HCT116 (cell line): ENCODE data around the gene HAX1. TPM values are rescaled to one million over a fixed set of nuclear protein-coding genes. Genes with fewer than 3 reads are reported as not detected.

Source experiments
- ATAC-seq: fragments of 200-7000 bp; cut with Tn5 transposase; 2 replicates; pipeline ENCODE4 v1.9.1; 2020; ENCODE audit warnings: mild to moderate bottlenecking, moderate library complexity
- BruUV-seq: library from RNA; stranded (reverse); fragments of 400-500 nt; replicated peaks from 2 replicates; lab custom pipeline; 2021; lab: Mats Ljungman, UMichigan
- CTCF ChIA-PET: fragments of 300-600 bp; sonication (Branson Sonifier 250); formaldehyde crosslinking; loops from one replicate; lab custom pipeline; 2021; ENCODE audit warnings: antibody characterized with exemption; lab: Charles Lee
- POLR2A ChIA-PET: fragments of 300-600, 350-600 bp; sonication (Branson Sonifier 250); formaldehyde crosslinking; loops from one replicate; lab custom pipeline; 2021; ENCODE audit warnings: antibody characterized with exemption; lab: Charles Lee
- RAD21 ChIA-PET, 2 experiments: fragments of 300-600 bp; sonication (Branson Sonifier 250); formaldehyde crosslinking; loops; one replicate each; lab custom pipeline; 2023; ENCODE audit warnings: low total read pairs in 2 of 2; ENCODE audit not compliant: uncharacterized antibody in 2 of 2, unreplicated experiment in 2 of 2, low non-redundant PET in 1 of 2; lab: Charles Lee
- DNase-seq: peaks from one replicate; pipeline ENCODE4 v3.0.0-alpha.2; 2010; ENCODE audit warnings: low read depth, low spot score
- H2AFZ ChIP-seq: fragments of 200-600 bp; shearing (Covaris generic), sonication (generic); 2 replicates; pipeline ENCODE4 v1.6.1; 2017; ENCODE audit warnings: low read depth, mixed run types, mixed read lengths, antibody characterized with exemption, low read length; ENCODE audit not compliant: poor library complexity, severe bottlenecking
- H3K27ac ChIP-seq: 2 replicates; pipeline ENCODE4 v1.5.1; 2012; ENCODE audit warnings: low read depth, low read length
- H3K27me3 ChIP-seq: fragments of 200-600 bp; sonication (generic); 2 replicates; pipeline ENCODE4 v1.6.1; 2016; ENCODE audit warnings: mixed run types, low read length, mixed read lengths; ENCODE audit not compliant: insufficient read depth
- H3K36me3 ChIP-seq, 2 experiments: fragments of 200-500 bp in 1 of 2; fragments of 200-600 bp in 1 of 2; sonication (Bioruptor generic) in 1 of 2; sonication (generic) in 1 of 2; 2 replicates each; pipeline versions ENCODE4 v1.5.1 to v1.6.1; 2014 to 2016; ENCODE audit warnings: low read length in 2 of 2, inconsistent platforms in 1 of 2, mixed read lengths in 1 of 2, mixed run types in 1 of 2; ENCODE audit not compliant: insufficient read depth in 2 of 2, control insufficient read depth in 1 of 2
- H3K4me1 ChIP-seq, 2 experiments: fragments of 200-600 bp in 1 of 2; sonication (generic) in 1 of 2; 2 replicates each; pipeline versions ENCODE4 v1.5.1 to v1.6.1; 2012 to 2017; ENCODE audit warnings: low read length in 2 of 2, inconsistent platforms in 1 of 2, mild to moderate bottlenecking in 1 of 2, mixed read lengths in 1 of 2, mixed run types in 1 of 2, moderate library complexity in 1 of 2; ENCODE audit not compliant: insufficient read depth in 2 of 2, control insufficient read depth in 1 of 2
- H3K4me2 ChIP-seq: fragments of 200-600 bp; sonication (generic); 2 replicates; pipeline ENCODE4 v1.6.1; 2017; ENCODE audit warnings: mixed run types, low read length, mixed read lengths
- H3K4me3 ChIP-seq, 2 experiments: fragments of 200-600 bp in 1 of 2; sonication (generic) in 1 of 2; replicated peaks in 1 of 2; 2 replicates each; pipeline ENCODE4 v1.5.1; 2011 to 2016; ENCODE audit warnings: low read length in 2 of 2, control low read depth in 1 of 2, low read depth in 1 of 2, mild to moderate bottlenecking in 1 of 2, mixed read lengths in 1 of 2, mixed run types in 1 of 2
- H3K79me2 ChIP-seq: fragments of 200-600 bp; sonication (generic); 2 replicates; pipeline ENCODE4 v1.6.1; 2017; ENCODE audit warnings: mild to moderate bottlenecking, mixed run types, low read length, moderate library complexity, mixed read lengths; ENCODE audit not compliant: insufficient read depth
- H3K9ac ChIP-seq: fragments of 200-600 bp; sonication (generic); 2 replicates; pipeline ENCODE4 v1.6.1; 2016; ENCODE audit warnings: low read length, mixed read lengths
- H3K9me2 ChIP-seq: fragments of 200-600 bp; sonication (generic), shearing (Covaris generic); 2 replicates; pipeline ENCODE4 v1.6.1; 2017; ENCODE audit warnings: mixed run types, mild to moderate bottlenecking, moderate library complexity; ENCODE audit not compliant: insufficient read depth
- H3K9me3 ChIP-seq, 2 experiments: fragments of 200-500 bp in 1 of 2; fragments of 200-600 bp in 1 of 2; sonication (Bioruptor generic) in 1 of 2; sonication (generic) in 1 of 2; 2 replicates each; pipeline ENCODE4 v1.6.1; 2014 to 2017; ENCODE audit warnings: low read length in 2 of 2, mixed read lengths in 2 of 2, inconsistent platforms in 1 of 2, low read depth in 1 of 2, mild to moderate bottlenecking in 1 of 2, mixed run types in 1 of 2, moderate library complexity in 1 of 2; ENCODE audit not compliant: control insufficient read depth in 1 of 2, insufficient read depth in 1 of 2
- H4K20me1 ChIP-seq: fragments of 200-600 bp; sonication (generic), shearing (Covaris generic); 2 replicates; pipeline ENCODE4 v1.6.1; 2017; ENCODE audit warnings: mixed run types, mild to moderate bottlenecking, moderate library complexity; ENCODE audit not compliant: insufficient read depth
- CBX3 ChIP-seq: IDR thresholded peaks from 2 replicates; pipeline ENCODE4 v1.6.1; 2012; ENCODE audit warnings: low read depth
- CEBPB ChIP-seq: IDR thresholded peaks from 2 replicates; pipeline ENCODE4 v1.6.1; 2012; ENCODE audit warnings: low read depth
- EZH2phosphoT487 ChIP-seq: fragments of 200-600 bp; IDR thresholded peaks from 2 replicates; pipeline ENCODE4 v1.6.1; 2018; ENCODE audit warnings: antibody characterized with exemption, borderline replicate concordance
- FOSL1 ChIP-seq: IDR thresholded peaks from 2 replicates; pipeline ENCODE4 v1.6.1; 2012; ENCODE audit warnings: low read depth
- JUND ChIP-seq: IDR thresholded peaks from 2 replicates; pipeline ENCODE4 v1.6.1; 2012
- MAX ChIP-seq: IDR thresholded peaks from 2 replicates; pipeline ENCODE4 v1.6.1; 2012
- POLR2A ChIP-seq: IDR thresholded peaks from 2 replicates; pipeline ENCODE4 v1.7.0; 2011; ENCODE audit warnings: borderline replicate concordance; ENCODE audit not compliant: insufficient read depth, insufficient read length; ENCODE audit errors: extremely low read depth
- SIN3A ChIP-seq: IDR thresholded peaks from 2 replicates; pipeline ENCODE4 v1.6.1; 2012; ENCODE audit warnings: low read depth
- SP1 ChIP-seq: IDR thresholded peaks from 2 replicates; pipeline ENCODE4 v1.6.1; 2012; ENCODE audit warnings: low read depth
- YY1 ChIP-seq: IDR thresholded peaks from 2 replicates; pipeline ENCODE4 v1.6.1; 2011; ENCODE audit warnings: low read length, low read depth, moderate library complexity, mild to moderate bottlenecking; ENCODE audit not compliant: insufficient replicate concordance; ENCODE audit errors: extremely low read depth
- ZFX ChIP-seq: fragments of 450-650 bp; IDR thresholded peaks from 2 replicates; pipeline ENCODE4 v1.6.1; 2017
- intact Hi-C: fragments of 100-400 bp; cut with micrococcal nuclease; formaldehyde crosslinking; loops from 2 replicates; pipeline ENCODE4 v1.10.0; 2022
- total RNA-seq: library from RNA; stranded (reverse); gene quantifications from one replicate; pipeline ENCODE4 v1.2.1, GENCODE V29; 2021; ENCODE audit not compliant: unreplicated experiment

The HAX1 gene
- total RNA-seq, 1 experiment from 2014 or later: 93.6 TPM

GRCh38 chr1:154236855-154237254, 35.6 kb upstream of the HAX1 start:
- ChIA-PET RAD21 (no interaction called here), POLR2A (no interaction called here), CTCF (no interaction called here)
- H3K36me3 ChIP-seq: peaks cover 55 to 67% of the 10 kb centered on the region in 2 experiments
- H2AFZ ChIP-seq: no peak overlapping the region
- TF ChIP-seq ZFX (no peak), POLR2A (no peak), EZH2phosphoT487 (no peak)
- BruUV-seq: no TSS peak
- no peaks in the 10 kb centered on the region for H3K9me3 ChIP-seq
- H3K27ac ChIP-seq: no peak overlapping the region
- H4K20me1 ChIP-seq: peaks cover 13% of the 10 kb centered on the region; the same call in 1 of the 2 replicates
- no peak overlapping the region for H3K4me2 ChIP-seq
- intact Hi-C loops: no loop called here
- no peaks in the 10 kb centered on the region for H3K4me1 ChIP-seq
- peaks cover 94% of the 10 kb centered on the region for H3K79me2 ChIP-seq
- ATAC-seq: no peak
- no peak overlapping the region for H3K9ac ChIP-seq
- H3K9me2 ChIP-seq: no peaks in the 10 kb centered on the region
- H3K4me3 ChIP-seq: no peak overlapping the region
- no peak for DNase-seq
- no peaks in the 10 kb centered on the region for H3K27me3 ChIP-seq

GRCh38 chr1:154237435-154237834, 35.0 kb upstream of the HAX1 start:
- Histone ChIP-seq H3K4me1 (no peaks in the 10 kb centered on the region), H3K4me2 (no peak overlapping the region), H3K27ac (no peak overlapping the region), H3K9me2 (no peaks in the 10 kb centered on the region), H2AFZ (no peak overlapping the region), H3K36me3 (peaks cover 55 to 70% of the 10 kb centered on the region in 2 experiments), H3K4me3 (no peak overlapping the region)
- RAD21 ChIA-PET: no interaction called here
- intact Hi-C loops: no loop called here
- BruUV-seq: TSS peak; percentile 2
- POLR2A ChIA-PET: no interaction called here
- TF ChIP-seq FOSL1 (no peak), SIN3A (no peak), YY1 (no peak), CEBPB (no peak), ZFX (no peak), CBX3 (no peak), MAX (no peak), SP1 (no peak), JUND (no peak)
- TF ChIP-seq, all 23 proteins: peak for 0
- no peaks in the 10 kb centered on the region for H3K27me3 ChIP-seq
- no peaks in the 10 kb centered on the region for H3K9me3 ChIP-seq
- CTCF ChIA-PET: no interaction called here
- no peak for ATAC-seq
- no peak overlapping the region for H3K9ac ChIP-seq
- peaks cover 94% of the 10 kb centered on the region for H3K79me2 ChIP-seq
- H4K20me1 ChIP-seq: peaks cover 13% of the 10 kb centered on the region; the same call in 1 of the 2 replicates
- no peak for DNase-seq
